Hematopoietic multipotent progenitor cell treated with erythropoietin and hydrocortisone succinate and interleukin-3 and kit ligand, for 17 days (in vitro differentiated cells): ENCODE measurements around the gene HSPA2.
A peak's percentile ranks its signal among the peaks of the same experiment; 100 is the strongest.

Experiments
- DNase-seq: peaks from one replicate; pipeline ENCODE4 v3.0.0-alpha.2; 2015; ENCODE audit warnings: low spot score

Gene HSPA2

DNA sequence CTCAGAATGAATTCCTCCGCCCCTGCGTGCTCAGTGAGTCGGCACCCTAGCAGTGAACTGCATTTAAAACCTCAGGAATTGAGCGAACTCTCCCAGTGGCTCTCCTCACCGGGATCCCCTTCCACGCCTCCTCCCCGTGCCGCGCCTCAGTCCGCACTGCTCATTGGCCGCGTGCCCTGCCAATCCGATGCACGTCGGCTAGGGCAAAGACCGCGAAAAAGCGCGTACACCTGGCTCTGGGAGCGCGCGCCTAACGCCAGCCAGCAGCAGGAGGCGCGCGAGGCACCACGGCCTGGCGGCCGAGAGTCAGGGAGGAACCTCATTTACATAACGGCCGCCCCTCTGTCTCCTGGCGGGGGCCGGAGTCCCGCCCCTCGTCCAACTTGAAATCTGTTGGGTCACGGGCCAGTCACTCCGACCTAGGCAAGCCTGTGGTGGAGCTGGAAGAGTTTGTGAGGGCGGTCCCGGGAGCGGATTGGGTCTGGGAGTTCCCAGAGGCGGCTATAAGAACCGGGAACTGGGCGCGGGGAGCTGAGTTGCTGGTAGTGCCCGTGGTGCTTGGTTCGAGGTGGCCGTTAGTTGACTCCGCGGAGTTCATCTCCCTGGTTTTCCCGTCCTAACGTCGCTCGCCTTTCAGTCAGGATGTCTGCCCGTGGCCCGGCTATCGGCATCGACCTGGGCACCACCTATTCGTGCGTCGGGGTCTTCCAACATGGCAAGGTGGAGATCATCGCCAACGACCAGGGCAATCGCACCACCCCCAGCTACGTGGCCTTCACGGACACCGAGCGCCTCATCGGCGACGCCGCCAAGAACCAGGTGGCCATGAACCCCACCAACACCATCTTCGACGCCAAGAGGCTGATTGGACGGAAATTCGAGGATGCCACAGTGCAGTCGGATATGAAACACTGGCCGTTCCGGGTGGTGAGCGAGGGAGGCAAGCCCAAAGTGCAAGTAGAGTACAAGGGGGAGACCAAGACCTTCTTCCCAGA, at the start of gene HSPA2:
TSS of gene HSPA2 (plus strand) at position 534 of the 995 bp plus-strand sequence. CDS start at position 643, 109 bp downstream.
- peak; percentile 91 for DNase-seq

DNA sequence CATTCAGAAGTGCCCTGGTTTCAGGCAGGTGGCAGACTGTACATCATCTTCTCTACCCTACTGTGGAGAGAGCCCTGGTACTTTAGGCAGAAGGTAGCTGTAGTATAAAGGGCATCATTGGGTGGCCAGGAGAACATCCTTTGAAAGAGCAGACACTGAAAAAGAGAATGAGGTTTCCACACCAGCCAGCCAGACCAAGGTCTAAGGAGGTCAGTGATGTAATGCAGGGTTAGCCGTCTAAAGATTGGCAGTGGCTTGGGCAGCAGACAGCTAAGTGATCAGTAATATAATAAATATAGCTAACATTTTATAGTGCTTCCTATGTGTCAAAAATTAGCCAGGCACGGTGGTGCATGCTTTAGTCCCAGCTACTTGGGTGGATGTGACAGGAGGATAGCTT, 48.9 kb upstream of the HSPA2 start:
- no peak for DNase-seq

- DNase-seq, result no peak
Measured at GRCh38 chr14:64493455-64493854, 47.1 kb upstream of the HSPA2 start.

DNA sequence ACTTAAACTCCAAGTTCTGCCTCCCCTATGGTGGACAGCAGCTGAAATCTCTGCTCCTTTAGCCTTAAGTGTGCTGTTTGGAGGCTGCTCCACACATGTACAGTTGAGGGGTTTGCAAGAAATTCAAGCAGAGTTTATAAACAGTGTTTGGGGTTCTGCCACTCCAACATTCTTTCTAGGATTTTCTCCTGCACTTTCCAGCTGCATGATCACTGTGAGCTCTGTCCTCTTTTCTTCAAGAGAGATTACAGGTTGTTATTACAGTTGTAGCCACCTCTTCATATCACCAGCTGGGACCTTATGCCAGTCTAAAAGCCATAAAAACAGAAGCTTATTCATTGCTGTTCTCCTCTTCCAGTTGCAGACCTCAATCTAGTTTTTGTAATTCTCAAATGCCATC, 45.3 kb upstream of the HSPA2 start:
- no peak for DNase-seq

GRCh38 chr14:64496764-64497163, 43.8 kb upstream of the HSPA2 start:
- DNase-seq, result no peak

DNA sequence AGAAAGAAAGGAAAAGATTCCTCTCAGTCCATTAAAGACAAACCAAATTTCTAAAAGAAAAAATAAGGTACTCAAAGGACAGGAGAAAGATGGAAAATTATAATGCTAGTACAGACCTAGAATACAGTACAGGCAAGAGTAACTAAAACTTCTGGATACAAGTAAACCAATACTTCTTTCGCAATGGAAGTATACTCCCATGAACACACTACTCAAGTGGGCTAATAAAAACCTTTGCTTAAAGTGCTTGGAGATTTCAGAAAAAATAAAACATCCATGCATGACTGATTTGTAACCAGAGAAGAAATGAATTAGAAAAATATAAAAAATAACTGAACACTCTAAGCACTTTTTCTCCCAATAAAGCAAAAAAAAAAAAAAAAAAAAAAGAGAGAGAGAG, 40.5 kb upstream of the HSPA2 start:
- no peak for DNase-seq

DNA sequence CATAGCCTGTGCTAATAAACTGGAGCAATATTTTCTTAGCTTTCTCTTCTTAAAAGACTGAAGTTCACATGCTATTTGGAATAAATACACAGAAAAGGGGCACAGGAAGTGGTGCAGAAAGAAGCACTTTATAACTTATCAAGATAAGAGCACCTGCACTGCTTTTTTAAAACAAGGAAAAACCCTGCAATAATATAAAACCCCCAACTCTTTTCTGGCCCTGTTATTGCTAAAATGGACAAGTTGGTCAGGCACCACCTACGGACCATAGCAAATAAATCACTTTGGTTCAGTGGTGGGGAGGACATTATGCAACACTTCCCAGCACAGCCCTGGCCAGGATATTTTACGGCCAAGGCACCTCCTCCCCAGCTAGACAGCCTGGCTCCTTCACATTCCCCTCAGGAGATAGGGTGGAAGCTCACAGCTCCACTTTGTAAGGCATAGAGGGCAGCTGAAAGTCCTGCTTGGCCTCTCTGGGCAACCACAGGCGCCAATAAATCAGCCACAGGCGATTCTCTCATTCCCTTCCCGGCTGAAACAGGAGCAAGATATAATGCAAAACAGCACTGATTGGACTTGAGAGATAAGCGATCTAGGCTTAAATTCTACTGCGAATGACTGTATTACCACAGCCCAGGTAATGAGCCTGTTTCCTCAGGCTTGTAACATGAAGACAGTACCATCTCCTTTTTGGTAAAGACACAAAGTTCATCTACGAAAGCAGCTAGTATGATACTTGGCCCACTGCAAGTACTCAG, 39.0 kb upstream of the HSPA2 start:
- no peak for DNase-seq

DNA sequence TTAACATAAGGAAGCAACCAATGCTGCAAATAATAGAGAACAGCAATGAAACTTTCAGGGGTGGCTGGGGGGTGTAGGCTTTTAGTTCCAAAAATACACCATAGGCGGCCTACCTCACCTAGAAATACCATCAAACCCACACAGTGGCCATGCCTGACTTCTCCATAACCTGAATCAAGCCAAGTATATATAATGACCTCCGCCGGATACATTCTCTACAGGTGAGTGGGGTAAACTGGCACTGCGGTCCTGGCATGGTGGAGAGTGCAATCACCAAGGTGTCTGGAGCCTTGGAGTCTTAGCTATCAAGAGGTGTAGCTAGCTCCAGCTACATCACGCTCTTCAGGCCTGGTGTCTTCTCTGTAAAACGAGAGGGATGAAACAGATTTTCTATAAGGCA, 38.1 kb upstream of the HSPA2 start:
- no peak for DNase-seq

DNA sequence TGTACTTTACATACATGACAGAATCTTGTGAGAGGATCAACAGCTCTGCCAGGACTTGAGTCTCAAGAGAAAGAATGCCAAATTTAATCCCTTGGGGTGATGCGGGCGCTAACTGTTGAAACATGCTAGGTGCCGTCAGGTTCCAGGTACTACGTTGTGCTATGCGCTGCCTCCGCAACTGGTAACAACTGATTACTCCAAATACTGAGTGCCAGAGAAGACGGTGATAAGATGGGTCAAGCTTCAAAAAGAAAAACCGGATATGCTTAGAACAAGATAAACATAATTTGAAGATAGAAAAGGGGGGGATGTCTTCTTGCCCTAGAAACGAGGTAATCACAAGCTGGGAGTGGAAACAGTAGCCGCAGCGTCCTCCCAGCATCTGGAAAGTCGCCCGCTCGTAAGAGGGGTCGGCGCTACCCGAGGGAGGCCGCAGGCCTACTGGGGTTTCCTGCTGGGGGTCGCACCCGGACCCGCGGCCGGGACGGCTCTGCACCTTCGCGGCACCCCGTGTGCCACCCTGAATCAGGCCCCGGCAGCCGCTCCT, 37.6 kb upstream of the HSPA2 start:
- DNase-seq, result peak; percentile 23

DNA sequence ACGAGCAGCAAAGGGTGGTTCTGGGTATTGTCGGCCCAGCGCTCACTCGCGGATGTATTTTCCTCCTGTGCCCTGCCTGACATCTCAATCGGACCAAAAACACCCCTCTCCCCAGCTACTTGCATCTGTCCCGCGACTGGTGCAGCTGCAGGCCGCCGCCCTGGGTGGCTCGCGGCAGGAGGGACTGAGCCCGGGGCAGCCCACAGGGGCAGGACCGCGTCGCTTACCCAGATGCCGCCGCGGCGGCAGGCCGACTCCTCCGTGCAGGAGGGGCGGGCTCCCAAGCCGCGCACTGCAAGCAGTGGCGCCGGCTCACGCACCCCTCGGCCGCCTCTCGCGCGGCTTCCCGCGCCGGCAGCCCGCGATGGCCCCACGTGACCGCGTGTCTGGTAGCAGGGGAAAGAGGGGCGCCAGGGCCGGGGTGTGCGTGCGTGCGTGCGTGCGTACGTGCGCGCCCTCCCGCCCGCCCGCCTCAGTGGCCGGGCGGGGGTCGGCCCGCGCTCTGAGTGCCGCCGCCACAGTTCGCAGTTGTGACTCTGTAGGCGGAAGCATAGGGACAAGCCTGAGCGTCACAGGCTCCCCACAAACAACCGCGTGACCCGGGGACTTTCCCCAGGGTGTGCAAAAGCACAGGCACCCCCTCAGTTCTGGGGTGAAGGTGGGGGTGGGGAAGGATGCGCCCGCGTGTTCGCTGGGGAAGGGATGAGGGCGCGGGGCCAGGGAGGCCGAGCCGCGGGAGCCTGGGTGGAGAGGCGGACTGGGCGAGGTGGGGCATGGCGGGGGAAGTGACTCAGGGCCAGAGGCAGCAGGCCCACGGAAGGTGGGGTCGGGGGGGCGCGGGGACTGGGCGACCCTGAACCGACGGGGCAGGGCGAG, 36.9 kb upstream of the HSPA2 start, which contains the start of gene ZBTB25:
TSS of gene ZBTB25 (minus strand) at position 405 of the 876 bp plus-strand sequence. CDS start 13,305 bp downstream, outside the sequence.
- peak; percentile 60 for DNase-seq

- peak; percentile 44 for DNase-seq
Measured at GRCh38 chr14:64504310-64504896, 36.1 kb upstream of the HSPA2 start, which contains the start of gene ZBTB1. ZBTB1 (plus strand) TSS chr14:64504770; CDS start chr14:64521505, 16,735 bp downstream.

GRCh38 chr14:64504897-64505794, 35.4 kb upstream of the HSPA2 start:
- DNase-seq, result peak; percentile 44

GRCh38 chr14:64506721-64507120, 33.8 kb upstream of the HSPA2 start:
- DNase-seq, result no peak

DNA sequence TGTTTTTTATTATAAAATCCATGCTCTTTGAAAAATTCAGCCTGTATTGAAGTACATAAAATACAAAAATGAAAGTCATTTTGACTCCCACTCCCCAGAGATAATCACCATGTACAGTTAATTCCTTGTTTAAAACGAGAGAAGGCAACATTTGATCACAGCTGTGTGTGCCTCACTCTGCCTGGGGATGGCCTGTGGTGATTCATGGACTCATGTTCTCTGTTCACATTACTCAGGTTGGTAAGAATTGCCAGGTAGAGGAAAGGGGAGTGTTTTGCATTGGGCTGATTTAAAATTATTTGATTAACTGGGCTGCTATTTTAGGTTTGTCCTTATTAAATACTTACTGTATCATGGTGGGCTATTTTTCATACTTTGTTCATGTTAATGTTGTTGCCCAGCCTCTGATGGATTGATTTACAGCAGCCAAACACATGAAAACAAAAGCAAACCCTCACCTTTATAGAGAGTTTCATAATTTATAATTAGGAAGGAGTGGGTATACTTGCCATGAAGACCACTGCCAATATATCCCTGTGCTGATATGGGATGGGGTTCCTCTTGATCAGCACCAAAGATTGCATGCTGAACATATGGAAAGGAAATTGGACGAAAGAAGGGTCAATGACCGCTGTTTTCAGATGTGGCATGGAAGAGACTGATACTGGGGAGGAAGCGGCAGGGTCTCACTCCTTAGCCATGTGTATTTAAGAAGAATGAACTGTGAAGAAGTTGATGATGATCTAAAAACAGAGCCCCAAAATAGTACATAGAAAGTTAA, 33.0 kb upstream of the HSPA2 start:
- DNase-seq, result no peak

DNA sequence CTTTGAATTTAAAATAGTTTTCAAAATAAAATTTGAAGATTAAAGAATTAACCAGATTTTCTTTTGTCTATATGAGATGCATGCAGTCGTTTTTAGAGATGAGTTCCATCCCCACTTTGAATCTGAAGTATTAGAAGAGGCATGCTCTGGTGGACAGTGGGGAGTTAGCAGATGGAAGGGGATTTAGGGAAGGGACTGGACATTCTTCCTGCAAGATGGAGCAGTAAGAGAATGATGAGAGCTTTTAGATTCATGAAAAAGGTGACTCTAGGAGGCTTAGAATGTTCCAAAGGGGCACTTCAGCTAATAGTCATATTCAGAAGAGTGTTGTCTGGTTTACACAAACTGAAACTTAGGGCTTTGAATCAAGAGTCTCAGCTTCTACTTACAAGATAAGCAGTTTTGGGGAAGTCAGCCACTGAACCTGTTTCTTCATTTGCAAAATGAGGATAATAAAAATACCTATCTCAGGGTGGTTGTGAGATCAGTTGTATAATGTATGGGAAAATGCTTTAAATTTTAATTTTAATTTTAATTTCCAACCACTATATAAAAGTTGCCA, 32.2 kb upstream of the HSPA2 start:
- DNase-seq, result no peak

GRCh38 chr14:64509036-64509435, 31.5 kb upstream of the HSPA2 start:
- DNase-seq, result no peak

GRCh38 chr14:64510825-64511671, 29.5 kb upstream of the HSPA2 start:
- peak; percentile 78 for DNase-seq

GRCh38 chr14:64513271-64513670, 27.3 kb upstream of the HSPA2 start:
- DNase-seq, result no peak
